HG03439 (cell line): Measurements from ENCODE around the gene NDUFAF7.
"Not testable (repeated sequence)": the region's sequence is repeated elsewhere in the genome, so short reads cannot be mapped to it uniquely, and the experiment has no call there.

Source experiments
- ATAC-seq: cut with Tn5 transposase; IDR thresholded peaks from one replicate; pipeline ENCODE4 v1.9.1; 2021; ENCODE audit warnings: mild to moderate bottlenecking, moderate library complexity; ENCODE audit not compliant: unreplicated experiment

The NDUFAF7 gene

DNA sequence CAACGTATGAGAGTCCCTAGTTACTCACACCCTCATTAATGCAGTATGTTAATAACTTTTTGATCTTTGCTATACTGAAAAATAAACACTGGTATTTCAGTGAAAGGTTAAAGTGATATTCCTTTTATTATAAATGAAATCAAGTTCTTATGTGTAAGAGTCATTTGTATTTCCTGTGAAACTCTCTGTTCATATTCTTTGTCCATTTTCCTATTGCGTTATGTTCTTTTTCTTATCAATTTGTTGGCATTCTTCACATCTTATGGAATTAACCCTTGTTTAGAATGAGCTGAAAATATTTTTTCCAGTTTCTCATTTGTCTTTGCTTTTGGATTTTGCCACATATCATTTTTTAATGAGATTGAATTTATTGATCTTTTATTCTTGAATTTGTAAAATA, 44.8 kb downstream of the NDUFAF7 start:
- ATAC-seq = no peak

DNA sequence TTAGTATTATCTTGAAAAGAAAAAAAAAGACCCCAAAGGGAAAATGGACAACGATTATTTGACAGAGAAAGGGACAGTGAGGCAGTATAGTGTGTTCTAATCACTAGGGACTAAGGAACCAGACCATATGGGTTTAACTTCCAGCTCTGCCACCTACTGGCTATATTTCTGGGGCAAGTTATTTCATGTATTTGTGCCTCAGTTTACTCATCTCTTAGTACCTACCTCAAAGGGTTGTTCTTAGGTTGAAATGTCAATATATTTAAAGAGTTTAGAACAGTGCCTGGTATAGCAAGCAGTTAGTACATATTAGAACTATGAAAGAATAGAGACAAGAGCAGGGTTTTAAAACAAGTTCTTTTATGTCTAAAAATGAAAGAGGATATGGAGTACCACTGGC, 50.5 kb downstream of the NDUFAF7 start:
- ATAC-seq = no peak

DNA sequence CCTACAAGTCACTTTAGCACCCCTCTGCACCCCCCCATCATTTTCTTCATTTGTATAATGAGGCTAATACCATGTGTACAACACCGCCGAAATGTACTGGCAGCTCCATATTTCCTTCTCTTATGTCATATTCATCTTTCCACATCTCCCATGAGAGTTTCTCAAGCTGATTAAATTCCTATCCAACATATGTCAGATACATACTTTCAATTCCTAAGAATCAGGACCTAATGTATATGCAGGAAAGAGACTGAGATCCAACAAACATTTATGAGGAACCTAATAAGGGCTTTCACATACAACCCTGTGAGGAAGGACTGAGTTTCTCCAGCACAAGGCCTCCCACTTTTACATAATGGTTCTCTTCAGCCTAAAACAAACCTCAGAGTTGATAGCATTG, 51.3 kb downstream of the NDUFAF7 start:
- ATAC-seq = no peak

DNA sequence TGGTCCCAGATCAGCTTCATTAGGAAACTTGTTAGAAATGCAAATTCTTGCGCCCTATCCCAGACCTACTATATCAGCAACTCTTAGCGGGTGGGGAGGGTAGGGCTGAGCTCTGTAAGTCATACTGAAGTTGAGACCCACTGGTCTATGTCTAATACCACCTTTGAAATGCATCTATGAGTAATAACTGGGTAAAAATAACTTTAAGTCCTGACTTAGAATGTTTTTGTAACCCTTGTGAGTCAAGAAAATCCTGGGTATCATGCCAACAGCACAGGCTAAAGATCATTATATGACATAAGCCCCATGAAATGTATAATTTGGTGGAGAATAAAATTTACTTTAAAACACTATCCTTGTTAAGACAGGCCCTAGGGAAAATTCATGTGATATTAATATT, 51.7 kb downstream of the NDUFAF7 start:
- ATAC-seq = no peak

DNA sequence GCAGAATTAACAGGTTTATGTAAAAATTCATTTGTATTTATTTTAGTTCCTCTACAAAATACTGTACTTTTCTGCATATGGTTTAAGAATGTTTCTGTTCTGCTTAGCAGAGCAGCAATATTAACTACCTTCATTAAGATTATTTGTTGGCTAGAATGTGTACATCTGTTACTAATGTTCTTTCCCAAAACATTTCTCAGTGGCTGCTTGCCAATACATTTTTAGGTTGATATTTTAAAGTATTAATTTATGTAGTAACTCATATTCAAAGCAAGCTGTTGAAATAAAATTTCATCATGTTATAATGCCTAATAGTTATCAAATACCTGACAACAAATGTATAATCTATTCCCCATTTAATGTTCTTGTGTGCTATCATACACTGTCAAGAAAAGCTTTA, 52.9 kb downstream of the NDUFAF7 start:
- no peak for ATAC-seq

DNA sequence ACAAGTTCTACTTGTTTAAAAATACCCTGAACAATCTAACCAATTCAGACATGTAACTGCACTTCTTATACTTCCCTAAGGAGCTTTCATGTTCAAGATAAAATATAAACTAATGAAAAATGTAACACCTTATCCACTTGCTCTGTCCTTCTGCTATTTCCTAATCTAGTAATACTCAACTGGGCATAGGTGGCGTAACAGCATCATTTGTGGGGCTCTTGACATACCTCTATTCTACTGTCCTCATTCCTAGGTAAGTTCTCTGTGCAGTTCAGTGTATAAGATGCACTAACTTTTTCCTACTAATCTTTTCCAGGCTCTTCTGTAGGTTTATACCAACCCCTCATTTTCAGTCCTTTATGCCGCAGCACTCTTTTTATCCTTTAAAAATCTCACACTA, 56.5 kb downstream of the NDUFAF7 start:
- ATAC-seq = no peak

DNA sequence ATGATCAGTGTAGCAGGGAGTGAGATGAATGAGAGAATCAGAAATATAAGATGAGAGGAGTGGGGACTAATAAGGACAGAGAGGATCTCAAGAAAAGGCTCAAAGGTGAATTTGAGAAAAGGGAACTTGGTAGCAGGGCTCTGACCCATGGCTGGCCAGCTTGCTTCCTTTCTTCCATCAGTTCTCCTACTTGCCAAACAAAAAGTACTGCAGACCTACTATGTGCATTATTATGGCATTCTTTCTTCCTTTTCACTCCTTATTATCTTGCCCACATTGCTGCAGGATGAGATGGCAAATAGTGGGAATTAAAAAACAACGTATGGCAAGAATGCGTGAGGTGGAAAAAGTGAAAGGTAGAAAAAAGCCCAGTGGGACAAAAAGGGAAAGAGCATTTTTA, 60.2 kb downstream of the NDUFAF7 start:
- ATAC-seq = no peak

DNA sequence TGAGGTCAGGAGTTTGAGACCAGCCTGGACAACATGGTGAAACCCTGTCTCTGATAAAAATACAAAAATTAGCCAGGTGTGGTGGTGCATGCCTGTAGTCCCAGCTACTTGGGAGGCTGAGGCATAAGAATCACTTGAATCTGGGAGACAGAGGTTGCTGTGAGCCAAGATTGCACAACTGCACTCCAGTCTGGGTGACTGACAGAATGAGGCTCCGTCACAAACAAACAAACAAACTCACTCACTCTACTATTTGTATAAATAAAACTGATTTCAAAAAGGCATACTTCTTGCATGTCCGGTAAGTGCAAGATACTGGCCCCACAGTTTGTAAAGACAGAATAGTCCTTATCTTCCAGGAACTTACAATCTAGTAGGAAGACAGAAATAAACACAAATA, 63.4 kb downstream of the NDUFAF7 start:
- ATAC-seq = not testable (repeated sequence)

DNA sequence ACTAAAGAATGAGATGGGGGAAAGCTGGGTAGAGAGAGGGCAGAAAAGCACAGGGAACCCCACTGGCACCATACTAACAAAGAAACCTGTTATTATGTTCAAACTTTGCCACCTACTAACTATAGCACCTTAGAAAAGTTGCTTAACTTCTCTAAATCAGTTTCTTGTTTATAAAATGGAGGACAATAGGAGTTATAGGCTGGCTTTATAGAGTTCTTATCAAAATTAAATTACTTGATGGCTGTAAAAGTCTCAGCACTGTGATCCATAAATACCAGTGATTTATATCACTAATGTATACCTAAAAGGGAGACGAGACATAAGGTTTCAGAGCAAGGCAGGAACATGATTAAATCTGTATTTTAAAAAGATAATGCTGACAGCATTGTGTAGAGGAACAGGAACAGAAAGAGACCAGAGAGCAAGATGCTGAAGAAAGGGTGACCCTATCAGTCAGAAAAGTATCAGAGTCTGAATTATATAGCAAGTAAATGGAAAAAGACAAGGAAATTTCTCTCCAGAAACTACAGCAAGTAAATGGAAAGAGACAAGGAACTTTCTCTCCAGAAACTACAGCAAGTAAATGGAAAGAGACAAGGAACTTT, 64.1 kb downstream of the NDUFAF7 start:
- ATAC-seq = no peak

DNA sequence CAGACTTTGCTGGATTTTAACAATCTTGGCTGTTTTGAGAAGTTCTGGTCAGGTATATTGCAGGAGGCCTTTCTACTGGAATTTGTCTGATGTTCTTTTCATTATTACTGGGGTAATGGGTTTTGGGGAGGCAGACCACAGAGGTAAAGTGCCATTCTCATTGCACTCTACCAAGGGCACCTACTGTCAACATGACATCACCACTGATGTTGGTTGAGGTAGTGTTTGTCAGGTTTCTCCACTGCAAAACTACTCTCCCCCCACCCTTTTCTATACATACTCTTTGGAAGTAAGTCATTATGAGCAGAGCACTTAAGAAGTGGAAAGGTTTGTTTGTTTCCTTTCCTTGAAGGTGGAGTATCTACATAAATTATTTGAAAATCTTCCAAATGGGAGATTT, 66.2 kb downstream of the NDUFAF7 start:
- ATAC-seq = no peak
